Central memory CD4-positive, alpha-beta T cell (primary cell): Measurements from ENCODE around the gene COL2A1.

Experiments
- DNase-seq: peaks from one replicate; pipeline ENCODE4 v3.0.0; 2022

COL2A1 gene

DNA sequence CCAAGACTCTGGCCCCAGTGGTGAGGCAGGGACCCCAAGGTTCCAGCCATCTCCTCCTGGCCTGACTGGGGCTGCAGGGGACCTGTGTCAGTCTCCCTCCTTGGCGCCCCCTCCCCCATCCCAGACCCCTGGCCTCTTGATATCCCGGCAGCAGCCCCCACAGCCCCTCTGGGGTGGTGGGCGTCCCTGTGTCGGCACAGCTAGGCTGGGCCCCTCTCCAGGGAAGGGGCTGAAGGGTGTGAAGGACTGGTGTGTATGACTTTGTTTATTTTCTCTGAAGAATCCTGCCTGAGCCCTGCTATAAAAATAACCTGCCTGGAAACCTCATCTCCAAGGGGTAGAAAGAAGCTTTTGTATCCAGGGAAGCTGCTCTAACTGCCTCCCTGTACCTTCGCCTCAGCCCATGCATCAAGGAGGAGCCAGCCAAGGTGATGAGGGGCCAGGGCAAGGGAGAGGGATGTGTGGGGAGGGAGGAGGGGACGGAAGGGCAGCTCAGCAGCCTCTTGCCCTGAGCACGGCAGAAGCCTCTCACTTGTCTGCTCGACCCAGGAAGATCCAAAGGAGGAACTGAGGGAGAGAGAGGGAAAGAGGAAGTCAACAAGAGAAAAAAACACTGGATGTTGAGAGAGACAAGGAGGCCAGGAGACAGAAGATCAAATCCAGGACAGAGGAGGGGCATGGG, 25.4 kb upstream of the COL2A1 start:
- no peak for DNase-seq

DNA sequence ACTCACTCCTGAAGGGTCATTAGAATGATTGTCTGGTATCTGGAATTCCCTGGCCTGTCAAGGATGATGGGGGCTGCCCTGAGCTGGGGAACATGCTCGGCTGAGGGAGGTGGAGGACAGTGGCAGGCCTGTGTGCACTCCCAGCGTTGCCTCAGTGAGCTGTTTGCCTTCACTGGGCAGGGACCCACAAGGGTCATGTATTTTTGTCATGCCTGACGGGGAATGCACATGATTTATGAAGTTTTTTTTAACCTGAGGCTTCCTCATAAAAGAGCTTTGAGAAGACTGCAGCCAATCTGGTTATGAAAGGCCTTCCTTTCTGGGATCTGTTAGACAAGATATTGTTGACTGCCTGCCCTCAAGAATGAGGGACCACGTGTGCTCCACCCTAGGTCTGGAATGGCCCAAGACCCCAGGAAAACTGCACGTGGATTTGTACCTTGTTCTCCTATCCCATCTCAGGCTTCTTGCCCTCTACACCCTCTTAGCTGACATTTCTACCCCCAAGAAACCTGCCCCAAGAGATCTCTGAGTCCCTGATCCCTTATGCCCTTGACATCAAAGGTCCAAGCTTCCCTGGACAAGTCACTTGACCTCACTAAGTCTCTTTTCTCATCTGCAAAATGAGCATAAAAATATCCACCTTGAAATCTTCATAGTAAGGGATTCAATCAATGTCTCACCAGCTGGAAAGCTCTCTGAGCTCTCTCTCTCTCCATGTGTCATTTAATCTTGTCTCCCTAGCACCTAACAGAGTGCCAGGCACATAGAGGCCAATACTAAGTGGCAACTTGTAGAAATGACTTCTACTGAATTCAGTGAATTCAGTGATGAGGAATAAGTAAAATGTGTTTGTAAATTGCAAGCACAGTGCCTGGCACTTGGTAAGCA, 24.5 kb upstream of the COL2A1 start:
- no peak for DNase-seq

DNA sequence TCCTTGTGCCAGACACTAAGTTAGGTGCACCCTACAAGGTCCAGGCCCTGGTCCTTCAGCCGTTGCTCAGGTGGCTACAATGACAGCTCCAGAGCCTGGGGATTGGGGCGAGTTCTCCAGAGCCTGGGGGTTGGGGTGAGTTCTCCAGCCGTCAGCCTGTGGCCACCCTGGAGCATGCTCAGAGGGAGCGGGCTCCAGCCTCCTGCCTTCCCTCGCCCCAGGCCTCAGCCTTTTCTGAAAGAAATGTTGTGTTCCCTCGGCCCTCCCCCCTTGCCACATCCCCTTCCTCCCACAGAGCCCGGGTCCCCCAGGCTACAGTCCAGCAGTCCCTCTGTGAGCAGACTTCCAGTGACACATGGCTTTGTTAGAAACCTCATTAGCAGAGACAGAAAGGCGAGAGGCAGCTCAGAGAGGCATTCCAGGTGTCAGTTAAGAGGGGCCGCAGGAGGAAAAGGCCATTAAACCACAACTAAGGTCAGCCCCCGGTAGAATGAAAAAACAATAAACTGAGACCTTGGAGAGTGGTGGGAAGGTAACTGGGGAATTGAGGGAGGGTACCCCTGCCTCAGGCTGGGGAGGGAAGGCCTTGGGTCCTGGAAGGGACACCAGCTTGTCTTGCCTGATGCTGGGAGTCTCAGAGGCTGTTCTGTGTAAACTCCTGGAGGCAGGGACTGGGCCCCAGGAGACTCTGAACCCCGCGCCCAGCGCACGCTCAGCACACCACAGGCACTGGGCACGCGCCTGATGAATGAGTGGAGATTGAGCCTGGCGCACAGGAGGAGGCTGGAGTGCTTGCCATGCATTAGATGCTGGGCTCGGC, 23.1 kb upstream of the COL2A1 start:
- DNase-seq: no peak

DNA sequence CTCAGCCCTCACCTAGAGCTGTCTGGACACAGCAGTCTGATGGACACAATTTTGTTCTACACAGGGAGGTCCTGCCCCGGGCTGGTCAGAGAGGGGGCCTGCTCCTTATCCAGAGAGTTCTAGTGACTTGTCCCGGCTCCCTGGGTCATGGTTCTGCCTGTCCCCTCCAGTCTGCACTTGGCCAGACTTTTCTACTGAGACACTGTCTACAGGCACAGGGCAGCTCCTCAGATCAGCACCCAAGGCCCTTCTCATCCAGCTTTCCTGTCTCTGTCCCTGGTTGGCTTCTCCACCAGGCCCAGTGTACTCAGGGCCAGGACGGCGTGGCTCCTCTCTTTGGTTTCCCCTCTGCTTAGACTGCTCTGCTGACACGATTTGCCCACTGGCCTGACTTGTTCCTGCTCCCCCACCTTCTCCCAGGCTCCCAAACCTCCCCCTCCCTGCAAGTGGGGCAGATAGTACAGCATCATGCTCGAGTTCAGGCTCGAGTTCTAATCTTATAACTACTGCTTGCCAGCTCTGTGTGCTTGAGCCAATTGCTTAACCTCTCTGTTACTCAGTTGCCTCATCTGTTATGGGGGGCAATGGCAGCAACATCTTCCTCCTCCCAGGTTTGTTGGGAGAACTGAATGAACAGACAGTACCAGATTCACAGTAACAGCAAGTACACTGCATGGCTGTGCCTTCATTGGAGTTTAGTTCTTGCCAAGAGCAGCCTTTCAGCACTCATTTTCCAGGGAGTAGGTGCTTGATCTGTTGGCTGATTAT, 22.0 kb upstream of the COL2A1 start:
- no peak for DNase-seq

DNA sequence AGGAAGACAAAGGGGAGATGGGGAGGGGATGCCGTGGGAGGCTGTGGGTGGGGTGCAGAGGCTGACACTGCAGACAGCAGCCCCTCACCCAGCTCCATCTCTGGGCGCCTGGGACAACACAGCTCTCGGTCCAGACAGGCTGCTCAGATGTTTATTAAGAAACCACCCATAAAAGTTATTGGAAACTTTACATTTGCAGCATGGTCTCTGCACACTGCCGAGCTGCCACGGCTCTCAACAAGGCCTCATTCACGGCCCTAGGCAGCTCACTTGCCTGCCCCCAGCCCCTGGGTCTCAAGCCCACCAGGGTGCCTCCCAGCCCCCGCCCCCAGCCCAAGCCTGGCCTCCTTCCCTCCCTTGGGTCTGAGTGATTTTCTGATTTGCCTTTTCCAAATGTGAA, 21.0 kb upstream of the COL2A1 start:
- no peak for DNase-seq

DNA sequence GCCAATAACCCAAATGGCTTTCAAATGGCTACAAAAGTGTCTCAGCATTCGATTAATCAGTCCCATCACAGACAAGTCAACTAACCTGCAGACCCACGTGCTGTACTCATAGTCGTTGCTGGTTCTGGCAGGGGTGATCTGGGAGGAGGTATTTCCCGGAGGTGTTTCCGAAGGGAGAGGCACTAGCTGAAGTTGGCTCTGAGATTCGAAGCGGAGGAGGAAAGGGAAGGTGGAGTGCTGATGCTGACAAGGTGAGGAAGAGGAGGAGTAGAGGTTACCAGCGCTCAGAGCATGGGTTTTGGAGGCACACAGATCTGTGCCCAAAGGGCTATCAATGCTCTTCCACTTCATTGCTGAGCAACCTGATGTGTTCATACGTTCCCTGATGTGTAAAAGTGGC, 20.5 kb upstream of the COL2A1 start:
- no peak for DNase-seq

DNA sequence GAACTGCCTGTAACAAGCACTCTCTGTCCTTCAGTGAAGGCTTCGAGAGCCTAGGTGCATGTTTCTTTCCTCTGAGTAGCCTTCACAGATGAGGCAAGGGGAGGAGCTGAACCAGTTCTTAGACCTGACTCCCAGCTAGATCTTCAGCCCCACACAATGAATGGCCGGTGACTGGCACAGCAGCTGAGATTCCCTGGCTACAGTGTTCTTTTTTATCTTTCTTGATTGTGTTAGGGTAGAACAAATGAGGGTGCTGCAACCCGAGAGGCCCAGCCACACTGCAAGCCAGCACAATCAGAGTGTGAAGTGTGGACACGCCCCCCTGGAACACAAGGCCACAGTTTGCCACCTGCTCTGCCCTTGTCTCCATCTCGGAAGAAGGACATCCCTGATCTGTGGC, 19.1 kb upstream of the COL2A1 start:
- no peak for DNase-seq

DNA sequence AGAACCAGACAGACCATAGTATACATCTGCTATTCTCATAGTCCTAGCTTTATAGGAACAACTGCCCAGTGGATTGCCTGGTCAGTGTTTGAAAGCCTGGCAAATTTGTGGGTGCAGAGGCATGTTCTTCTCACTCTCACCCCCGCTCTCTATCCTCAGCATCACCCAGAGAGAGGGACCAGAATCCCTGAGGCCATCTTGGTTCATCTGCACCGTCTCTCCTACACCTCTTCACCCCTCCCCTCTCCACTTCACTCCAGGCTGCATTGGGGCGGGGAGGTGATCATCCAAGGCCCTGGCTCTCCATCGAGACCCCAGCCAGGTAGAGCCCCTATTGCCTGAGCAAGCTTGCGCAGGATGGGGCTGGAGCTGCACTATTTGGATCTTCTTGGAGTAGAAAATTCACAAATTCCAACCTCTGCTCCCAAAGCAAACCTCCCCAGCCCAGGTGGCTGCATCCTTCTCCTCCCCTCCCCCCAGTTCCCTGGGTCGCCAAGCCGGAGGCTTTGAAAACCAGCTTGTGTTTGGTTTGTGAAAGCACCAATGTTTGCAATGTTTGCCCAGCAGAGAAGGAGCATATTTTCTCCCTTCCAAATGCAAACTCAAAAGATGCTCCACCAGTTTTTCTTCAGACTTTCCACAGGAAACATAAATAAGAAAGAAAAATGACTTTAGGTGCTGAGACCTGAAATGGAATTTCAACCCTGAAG, 18.6 kb upstream of the COL2A1 start:
- DNase-seq: no peak

DNA sequence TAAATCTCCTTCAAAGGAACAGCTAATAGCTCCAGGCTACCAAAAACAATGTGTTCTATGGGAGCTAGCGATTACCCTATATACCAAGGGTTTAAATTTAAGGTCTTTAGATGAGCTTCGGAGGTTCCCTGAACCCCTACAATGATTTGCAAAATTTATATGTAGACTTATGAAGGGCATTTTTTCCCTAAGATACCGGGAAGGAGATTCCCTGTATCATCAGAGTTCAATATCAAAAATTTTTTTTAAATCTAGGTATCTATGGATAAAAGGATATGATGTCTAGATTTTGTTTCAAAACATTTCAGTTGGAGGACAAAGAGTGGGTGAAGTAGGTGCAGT, 17.9 kb upstream of the COL2A1 start:
- DNase-seq: no peak

DNA sequence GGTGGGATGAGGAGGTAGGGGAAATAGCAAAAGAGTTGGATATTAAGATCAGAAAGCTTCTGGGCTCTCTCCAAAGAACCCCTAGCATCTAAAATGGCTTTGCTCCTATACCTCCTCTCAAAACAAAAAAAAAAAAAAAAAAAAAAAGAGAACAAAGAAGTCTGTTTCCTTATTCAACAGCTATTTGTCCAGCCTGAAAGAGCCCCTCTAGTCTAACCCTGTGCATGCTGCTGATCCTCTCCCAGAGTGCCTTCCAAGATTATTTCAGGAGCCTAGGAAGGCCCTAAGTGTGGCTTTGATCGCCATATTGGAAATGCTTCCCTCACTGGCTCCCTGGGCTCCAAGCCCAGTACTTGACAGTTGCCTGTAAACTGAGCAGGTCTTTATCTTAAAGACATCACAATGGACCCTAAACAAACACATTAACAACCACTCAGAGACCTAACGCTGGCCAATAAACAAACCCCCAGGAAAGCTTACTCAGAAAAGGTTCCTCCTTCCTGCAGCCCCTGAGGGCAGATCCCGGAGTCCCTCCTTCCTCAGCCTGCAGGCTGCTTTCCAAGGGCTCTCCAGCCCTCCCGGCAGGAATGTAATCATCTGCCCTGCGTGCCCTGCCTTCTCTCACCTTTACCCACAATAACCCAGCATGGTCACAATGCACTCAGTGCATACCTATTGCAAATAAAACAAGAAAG, 17.4 kb upstream of the COL2A1 start:
- no peak for DNase-seq

DNA sequence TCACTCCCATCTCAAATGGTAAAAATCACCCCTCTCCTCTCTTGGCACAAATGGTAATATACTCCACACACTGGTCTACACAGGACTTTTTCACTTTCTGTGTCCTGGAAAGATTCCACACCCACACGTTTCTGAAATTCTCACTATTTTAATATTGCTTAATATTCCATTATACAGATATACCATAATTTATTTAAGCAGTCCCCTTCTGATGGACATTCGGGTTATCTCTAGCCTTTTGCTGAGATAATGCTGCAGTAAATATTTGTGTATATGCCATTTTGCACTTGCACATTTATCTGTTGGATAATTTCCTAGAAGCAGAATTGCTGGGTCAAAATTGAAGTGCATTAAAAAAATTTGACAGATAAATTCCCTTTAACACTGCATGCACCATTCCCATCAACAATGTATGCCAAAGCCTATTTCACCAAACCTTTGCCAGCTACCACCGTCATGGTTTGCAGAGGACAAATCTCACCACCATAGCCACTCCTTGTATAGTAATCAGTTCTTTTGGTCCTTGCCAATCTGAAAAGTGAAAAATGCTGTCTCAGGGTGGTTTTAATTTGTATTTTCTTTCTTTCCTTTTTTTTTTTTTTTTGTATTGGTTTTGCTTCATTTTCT, 15.5 kb upstream of the COL2A1 start:
- DNase-seq: no peak

DNA sequence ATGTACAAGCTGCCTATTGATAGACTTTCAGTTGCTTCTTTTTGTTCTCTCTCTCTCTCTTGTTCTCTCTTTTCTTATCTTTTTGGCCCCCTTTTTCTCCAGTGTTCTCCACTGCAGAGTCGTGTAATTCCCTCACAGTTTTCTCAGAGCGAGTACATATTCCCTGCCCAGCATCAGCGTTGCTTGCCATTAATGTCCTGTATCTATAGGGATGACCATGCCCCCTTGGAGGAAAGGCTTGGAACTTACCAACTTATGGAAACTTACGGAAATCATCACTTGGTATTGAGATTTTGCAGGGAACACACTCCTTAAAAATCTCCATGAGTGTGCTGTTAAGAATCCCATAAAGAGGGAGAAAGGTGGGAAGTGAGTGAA, 14.3 kb upstream of the COL2A1 start:
- no peak for DNase-seq

DNA sequence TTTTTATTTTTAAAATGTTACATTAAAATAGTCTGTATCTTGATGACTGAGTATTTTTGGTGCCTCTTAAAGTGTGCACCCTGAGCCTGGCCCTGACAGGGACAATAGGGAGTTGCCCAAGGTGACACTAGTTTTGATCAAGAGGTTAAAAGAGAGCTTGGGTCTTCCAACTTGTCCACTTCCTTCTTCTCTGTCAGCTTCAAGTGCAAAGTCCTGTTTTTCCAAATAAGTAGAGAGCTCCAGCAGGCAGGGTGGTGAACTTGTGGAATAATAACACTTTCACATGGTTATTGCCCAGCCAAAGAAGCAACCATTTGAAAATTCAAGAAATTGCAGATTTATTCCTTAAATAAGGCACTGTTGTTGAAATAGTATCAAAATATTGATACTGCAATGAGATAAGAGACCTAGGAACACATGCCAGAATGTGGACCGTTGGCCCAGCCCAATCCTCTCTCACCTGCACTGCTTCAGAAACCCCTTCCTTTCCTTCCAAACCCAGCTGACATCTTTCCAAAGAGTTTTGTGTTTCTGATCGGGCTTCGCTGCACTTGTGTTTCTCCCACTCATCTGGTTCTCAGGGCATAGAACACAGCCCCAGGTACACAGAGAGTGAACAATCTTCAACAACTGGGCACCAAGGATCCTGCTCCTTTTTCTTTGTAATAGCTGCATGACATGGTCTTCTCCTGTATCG, 13.8 kb upstream of the COL2A1 start:
- DNase-seq: no peak

DNA sequence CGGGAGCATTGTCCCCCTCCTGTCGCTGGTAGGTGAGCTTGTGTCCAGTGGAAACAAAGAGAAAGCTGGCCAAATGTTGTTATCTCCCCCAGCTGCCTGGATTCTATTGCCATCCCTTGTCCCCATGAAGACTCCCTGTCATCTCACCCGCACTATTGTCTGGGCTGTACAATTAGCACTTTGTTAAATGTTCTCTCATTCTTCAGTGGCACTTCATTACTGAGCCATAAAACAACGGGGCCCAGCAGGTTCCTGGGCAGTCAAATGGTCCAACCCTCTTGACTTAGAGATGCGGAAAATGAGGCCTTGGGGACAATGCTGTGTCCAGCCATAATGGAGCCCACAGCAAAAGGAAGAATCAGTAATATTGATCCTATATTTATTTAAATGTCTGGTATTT, 13.2 kb upstream of the COL2A1 start:
- DNase-seq: no peak

DNA sequence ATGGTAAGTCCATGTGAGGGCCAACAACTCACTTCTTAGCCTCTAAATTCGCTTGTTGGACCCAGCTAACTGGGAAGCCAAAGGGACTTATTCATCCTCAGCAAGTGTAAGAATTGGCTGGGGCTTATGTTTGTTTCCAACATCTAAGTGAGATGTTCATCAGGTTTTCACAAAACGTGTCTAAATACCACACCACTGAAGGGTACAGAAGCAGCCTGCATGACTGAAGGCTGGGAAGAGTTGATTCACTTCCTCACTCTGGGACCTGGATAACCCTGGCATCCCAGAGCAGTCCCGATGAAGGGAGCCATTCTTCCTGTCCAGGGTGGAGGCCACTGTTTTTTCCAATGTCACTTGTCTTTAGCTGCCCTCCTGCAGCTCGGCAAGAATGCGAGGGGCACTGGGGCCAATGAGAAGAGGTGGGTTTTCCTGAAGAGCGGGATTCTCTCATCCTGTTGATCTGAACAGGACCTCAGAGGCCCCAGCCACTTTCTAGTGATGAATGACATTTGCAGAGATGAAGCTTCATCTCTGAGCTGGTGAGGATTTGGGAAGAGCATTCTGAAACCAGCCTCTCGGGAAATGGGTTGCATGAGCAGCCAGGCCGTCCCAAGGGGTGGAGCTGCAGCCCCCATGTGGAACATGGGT, 12.2 kb upstream of the COL2A1 start:
- DNase-seq: no peak

DNA sequence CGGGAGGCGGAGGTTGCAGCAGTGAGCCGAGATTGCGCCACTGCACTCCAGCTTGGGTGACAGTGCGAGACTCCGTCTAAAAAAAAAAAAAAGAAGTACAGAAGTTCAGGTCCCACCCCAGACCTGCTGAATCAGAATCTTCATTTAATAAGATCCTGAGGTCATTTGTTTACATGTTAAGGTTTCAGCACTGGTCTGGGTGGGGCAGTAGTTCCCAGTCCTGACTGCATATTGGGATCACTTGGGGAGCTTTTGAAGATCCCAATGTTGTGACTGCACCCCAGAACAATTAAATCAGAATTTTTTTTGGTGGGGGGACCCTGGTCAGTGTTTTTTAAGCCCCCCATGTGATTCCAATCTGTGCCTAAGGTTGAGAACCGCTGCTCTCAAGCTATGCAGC, 11.7 kb upstream of the COL2A1 start:
- DNase-seq: no peak

DNA sequence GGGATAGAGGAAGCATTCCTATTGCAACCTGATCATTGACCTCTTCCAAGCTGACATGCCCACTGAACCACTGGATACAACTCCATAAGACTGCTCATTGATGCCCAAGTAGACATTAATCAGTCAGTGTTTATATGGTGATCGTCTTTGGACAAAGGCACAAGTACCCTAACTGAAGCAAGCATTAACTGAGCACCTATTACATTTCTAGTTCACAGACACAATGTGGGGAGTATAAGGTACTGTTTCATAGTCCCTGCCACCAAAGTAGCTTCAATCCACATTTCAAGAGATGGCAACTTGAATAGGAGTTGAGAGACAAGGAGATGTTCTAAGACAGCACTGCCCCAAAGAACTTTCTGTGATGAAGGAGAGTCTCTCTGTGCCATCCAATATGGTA, 10.9 kb upstream of the COL2A1 start:
- no peak for DNase-seq

DNA sequence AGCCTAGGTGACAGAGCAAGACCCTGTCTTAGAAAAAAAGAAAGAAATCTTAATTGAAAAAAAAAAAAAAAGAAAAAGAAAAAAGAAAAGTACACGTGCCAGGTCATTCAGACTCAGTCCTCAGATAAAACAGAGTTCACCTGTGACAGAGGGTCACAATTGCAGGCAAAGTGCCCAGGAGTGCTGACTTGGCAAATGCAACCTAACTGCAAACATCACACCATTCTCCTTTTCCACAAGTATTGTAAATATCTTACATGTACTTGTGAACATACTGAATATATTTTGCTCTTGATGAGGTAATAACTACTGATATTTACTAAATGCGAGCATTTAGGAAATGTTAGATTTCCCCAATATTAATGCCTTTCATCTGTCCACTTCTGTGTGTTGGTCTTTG, 9.0 kb upstream of the COL2A1 start:
- DNase-seq: no peak

DNA sequence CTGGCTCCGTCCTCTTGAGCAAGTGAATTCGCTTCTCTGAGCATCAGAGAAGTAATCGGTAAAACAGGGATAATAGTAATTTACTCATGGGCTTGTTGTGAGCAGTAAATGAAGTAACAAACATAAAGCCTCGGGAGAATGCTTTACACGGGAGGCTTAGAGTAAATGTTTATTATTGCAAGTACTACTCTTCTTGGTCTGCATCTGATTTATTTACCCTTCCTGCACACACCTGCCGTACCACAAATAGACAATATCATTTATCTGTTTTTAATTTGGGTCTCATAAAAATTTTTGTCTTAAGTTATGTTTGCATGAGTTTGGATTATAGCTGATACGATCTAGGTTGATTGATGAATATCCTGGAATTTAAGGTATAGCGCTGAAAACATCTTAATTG, 7.8 kb upstream of the COL2A1 start:
- DNase-seq: no peak

DNA sequence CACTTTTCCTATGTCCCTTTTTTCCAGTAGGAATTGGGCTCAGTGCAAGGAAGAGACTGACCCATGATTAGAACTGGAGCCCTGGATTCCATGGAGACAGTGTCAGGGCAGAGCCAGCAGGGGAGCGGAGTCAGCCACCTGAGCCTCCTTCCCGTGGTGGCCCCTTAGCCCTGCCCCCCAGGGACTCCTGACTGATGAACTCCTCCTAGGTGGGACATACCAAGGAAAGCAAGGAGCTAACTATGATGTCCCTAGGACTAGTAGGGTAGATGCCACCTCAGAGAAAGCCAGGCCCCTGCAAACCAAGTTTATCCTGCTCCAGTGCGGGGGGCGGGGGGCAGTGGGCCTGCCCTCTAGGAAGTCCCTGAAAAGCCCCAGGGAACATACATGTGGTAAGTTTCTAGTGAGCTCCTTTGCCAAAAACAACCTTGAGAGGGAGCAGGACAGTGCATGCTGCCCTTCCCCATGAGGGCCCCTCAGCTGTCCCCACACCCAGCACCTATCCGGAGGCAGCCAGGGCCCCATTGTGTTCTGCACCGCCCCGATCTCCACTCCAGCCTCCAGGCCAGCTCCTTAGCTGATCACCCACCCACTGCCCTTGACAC, 6.2 kb upstream of the COL2A1 start:
- DNase-seq: no peak
